Activated effector memory CD4-positive, alpha-beta T cell treated with Interleukin-2 at 50 U/mL for 16 hours (primary cell): ENCODE results near the gene RARS2.
"Not testable (repeated sequence)": the region's sequence is repeated elsewhere in the genome, so short reads cannot be mapped to it uniquely, and the experiment has no call there.

Experiments used
- DNase-seq: peaks from one replicate; pipeline ENCODE4 v3.0.0-alpha.2; 2020

The RARS2 gene

DNA sequence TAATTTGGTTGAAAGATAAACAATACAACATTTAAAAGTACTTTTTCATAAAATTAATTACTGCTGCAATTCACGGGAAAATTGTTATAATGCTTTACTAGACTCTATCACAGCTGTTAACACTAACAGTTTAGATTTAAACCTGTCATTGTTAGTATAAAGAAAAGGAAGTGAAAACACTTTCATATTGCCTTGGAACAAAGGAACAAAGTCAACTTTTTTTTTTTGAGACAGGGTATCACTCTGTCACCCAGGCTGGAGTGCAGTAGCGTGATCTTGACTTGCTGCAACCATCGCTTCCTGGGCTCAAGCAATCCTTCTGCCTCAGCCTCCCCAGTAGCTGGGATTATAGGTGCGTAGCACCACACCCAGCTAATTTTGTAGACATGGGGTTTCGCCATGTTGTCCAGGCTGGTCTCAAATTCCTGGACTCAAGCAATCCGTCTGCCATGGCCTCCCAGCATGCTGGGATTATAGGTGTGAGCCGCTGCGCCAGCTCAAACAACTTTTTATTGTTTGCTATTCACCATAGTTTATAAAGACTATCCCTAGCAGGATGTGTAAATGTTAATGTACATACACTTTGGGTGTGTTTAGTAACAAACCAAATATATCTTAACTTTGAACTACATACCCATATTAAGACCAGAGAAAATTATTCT, 94.9 kb downstream of the RARS2 start:
- DNase-seq = no peak

DNA sequence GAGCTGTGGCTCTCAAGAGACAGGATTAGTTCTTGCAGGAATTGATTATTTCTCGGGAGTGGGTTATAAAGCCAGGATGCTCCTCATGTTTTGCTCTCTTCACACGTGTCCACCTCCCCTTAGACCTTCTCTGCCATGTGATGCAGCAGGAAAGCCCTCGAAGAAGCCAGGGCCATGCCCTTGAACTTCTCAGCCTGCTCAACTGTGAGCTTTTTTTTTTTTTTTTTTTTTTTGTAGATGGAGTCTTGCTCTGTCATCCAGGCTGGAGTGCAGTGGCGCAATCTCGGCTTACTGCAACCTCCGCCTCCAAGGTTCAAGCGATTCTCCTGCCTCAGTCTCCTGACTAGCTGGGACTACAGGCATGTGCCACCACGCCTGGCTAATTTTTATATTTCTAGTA, 100.5 kb downstream of the RARS2 start:
- not testable (repeated sequence) for DNase-seq

DNA sequence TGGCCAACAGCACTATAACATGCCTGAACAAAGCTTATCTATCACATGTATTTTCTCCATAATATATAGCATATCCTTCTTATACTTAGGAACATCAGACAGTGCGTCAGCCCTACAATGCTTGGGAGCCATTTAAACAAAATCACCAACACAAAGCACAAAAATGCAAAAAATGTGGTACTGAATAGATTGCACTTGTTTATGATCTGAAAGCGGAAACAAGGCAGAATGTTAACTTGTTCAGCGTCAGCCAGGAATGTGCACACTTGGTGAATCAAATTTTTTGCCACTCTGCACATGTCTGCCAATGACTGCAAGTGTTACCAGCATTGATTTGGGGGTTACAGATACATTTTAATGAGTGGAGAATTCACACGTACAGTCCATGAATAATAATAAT, 102.2 kb downstream of the RARS2 start:
- no peak for DNase-seq

DNA sequence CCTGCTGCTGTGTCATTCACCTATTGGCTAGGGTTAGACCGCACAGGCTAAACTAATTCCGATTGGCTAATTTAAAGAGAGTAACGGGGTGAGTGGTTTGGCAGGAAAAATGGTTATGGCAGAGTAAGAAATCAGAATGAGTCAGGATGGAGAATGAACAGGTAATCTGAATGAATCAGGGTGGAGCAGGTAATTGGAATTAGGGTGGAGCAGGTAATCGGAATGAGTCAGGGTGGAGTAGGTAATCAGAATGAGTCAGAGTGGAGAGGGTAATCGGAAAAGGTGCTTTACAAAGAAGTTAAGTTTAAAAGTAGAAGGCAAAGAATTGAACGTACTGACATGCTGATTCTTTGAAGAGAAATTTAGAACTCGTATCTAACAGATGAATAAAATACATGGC, 105.3 kb downstream of the RARS2 start:
- no peak for DNase-seq

DNA sequence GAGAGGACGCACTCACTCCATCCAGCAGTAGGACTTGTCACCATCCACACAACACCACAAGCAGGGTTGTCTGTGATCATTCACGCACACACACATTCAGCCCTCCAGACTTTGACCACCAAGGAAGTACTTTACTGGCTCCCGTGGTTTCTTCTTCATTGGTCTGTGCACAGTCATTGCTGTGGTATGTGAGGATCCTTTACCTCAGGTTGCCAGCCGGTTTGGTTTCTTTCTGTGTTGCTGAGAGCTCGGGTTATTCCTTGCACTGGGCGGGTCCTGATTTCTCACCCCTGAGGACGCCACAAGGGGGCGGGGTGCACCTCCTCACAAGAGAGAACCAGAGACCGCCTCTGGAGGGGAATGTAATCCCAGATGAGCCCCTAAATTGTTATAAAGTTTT, 105.9 kb downstream of the RARS2 start:
- DNase-seq = no peak

DNA sequence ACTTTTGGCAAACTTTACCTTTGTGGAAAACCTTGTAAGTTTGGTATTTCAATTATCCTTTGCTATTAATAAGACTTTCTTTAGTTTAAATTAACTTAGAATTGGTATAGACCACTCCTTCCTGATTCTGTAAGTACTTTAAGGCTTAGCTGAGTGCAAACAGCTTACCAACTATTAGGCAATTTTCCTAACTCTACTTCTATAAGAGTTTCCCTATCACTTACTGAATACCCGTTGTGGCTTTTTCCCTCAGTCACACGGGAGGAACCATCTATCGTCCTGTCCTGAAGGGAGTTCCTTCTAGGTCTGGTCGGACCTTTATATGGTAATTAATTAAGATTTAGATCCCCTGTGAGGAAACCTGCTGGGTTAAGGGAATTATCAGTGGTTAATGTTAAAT, 107.4 kb downstream of the RARS2 start:
- DNase-seq = no peak

DNA sequence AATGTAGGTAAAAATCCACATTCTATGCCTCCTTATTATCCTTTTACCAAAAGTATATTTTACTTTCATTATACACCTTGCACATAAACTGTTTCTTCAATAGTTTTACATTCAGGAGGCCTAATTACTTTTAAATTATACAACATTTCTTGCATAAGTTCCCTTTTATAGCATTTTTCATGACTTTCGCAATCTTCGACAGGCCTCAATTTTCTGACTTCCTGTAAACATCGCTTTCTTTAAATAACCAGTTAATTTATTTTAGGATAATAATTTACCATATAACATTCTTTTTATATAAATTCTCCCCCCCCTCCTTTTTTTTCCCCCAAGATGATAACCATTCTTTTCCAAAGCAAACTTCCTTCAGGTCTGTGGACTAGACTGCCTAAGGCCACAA, 107.9 kb downstream of the RARS2 start:
- DNase-seq = no peak

DNA sequence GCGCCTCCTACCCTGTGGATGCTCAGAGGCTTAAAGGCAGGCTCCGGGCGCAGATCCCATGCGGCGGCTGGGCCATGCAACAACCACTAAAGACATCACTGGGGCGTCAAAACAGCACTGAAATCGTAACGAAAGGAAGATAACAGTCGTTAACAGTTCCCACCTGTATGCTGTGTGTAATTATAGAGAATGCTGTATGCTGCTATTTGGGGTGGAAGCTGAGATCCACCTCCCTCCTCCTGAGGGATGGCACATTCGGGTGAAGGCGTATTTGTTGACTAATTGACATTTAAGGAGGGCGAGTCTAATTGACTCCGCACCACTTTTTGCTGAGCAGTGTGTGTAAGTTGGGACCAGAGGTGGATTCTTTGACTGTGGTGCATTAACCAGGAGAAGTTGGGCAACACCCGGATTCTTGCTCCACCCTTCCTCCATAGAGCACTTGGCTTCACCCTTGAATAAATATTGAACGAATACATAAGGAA, 116.3 kb downstream of the RARS2 start:
- no peak for DNase-seq

DNA sequence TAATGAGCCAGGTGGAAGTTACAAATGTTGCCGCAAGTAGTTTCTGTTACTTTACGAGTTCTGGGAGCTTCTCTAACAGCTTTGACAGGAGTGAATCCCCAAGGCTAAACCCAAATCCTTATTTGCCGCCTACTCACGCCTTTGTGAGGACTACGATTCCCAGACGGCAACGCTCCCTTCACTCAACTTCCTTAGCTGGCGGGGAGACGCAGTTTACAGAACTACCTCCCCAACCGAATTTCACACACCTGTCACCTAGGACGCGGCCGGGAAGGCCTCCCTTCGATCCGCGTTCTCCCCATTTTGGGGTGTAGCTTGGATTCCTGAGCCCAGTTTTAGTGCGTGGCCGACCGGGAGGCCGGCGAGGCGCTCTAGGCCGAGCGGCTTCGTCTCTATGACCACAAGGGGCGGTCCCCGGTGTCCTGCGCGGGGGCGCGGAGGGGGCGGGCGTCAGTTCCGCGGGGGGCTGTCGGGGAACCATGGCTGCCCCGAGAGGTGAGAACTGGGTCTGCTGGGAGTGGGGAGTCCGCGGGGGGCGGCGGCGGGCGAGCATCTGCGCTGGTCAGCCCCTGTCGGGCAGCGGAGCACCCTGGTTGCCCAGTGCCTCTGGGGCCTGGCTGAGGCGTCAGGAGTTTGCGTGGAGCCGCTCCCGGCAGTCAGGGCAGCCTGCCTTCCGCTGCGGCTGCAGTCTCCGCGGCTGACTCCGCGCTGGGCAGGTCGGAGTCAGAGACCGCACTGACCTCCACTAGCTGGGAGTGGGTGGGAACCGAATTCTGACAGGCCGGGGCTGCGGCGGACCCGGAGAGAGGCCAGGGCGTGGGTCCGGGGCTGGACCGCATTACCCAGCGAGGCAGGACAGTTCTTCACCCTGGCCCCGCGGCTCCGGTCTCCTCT, 117.0 kb downstream of the RARS2 start, which contains the start of gene SLC35A1:
TSS of gene SLC35A1 (plus strand) at position 450 of the 894 bp plus-strand sequence. CDS start at position 480, 30 bp downstream.
- DNase-seq = peak; percentile 81

DNA sequence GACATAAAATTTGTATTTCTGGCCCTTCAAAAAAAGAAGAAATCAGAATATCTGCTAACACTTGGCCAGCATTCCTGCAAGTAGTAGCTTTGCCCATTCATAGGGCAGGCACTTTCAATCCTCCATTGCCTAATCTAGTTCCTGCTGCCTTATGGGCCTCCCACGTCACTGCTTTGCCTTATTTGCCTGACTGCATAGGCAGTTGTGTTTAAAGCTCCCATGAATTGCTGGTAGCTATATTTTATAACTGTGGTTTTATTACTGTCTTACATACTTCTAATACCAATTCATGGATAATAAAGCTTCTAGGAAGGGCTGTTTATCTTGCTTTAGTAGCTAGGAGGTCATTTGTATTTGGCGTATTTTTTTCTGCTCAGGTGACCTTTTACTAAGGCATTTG, 124.7 kb downstream of the RARS2 start:
- DNase-seq = no peak
